HepG2 (cell line): Measurements from ENCODE around the gene RFX2. TPM values are rescaled to one million over a fixed set of nuclear protein-coding genes. Genes with fewer than 3 reads are reported as not detected.

ENCODE experiments used
- ATF7 ChIP-seq, 2 experiments: fragments of 450-650 bp in 1 of 2; sonication (generic) in 1 of 2; formaldehyde crosslinking in 1 of 2; IDR thresholded peaks; 2 replicates each; pipeline versions ENCODE4 v1.4.0 to v1.6.1; 2016 to 2020; ENCODE audit warnings: antibody characterized with exemption in 1 of 2, mild to moderate bottlenecking in 1 of 2, missing genetic modification reagents in 1 of 2
- CREM ChIP-seq, 2 experiments: sonication (generic) in 1 of 2; formaldehyde crosslinking in 1 of 2; IDR thresholded peaks; 2 replicates each; pipeline versions ENCODE4 v1.4.0 to v1.6.1; 2016 to 2020; ENCODE audit warnings: antibody characterized with exemption in 1 of 2, mild to moderate bottlenecking in 1 of 2, missing genetic modification reagents in 1 of 2
- HES4 ChIP-seq: sonication (generic); formaldehyde crosslinking; IDR thresholded peaks from 2 replicates; pipeline ENCODE4 v1.9.0; 2021; ENCODE audit warnings: mild to moderate bottlenecking, missing genetic modification reagents, borderline replicate concordance
- STAT6 ChIP-seq: sonication (generic); formaldehyde crosslinking; IDR thresholded peaks from 2 replicates; pipeline ENCODE4 v1.4.0; 2020; ENCODE audit warnings: missing genetic modification reagents, mild to moderate bottlenecking, borderline replicate concordance
- TFAP4 ChIP-seq: sonication (generic); IDR thresholded peaks from 2 replicates; pipeline ENCODE4 v1.6.1; 2016; ENCODE audit warnings: low read depth, borderline replicate concordance
- ZBTB4 ChIP-seq: sonication (generic); formaldehyde crosslinking; IDR thresholded peaks from 2 replicates; pipeline ENCODE4 v1.4.0; 2020; ENCODE audit warnings: missing genetic modification reagents, mild to moderate bottlenecking, borderline replicate concordance
- ZNF564 ChIP-seq: sonication (generic); formaldehyde crosslinking; IDR thresholded peaks from 2 replicates; pipeline ENCODE4 v1.8.1; 2023; ENCODE audit warnings: mild to moderate bottlenecking, missing genetic modification reagents
- ZNF574 ChIP-seq: sonication (generic); formaldehyde crosslinking; IDR thresholded peaks from 2 replicates; pipeline ENCODE4 v1.4.0; 2020; ENCODE audit warnings: missing genetic modification reagents
- ZNF609 ChIP-seq: sonication (generic); formaldehyde crosslinking; IDR thresholded peaks from 2 replicates; pipeline ENCODE4 v1.4.0; 2020; ENCODE audit warnings: mild to moderate bottlenecking, missing genetic modification reagents, borderline replicate concordance
- ZNF619 ChIP-seq: sonication (generic); formaldehyde crosslinking; IDR thresholded peaks from 2 replicates; pipeline ENCODE4 v1.4.0; 2020; ENCODE audit warnings: mild to moderate bottlenecking, missing genetic modification reagents
- polyA plus RNA-seq, 8 experiments: library from polyadenylated mRNA; depleted of rRNA in 3 of 8; stranded (reverse) in 7 of 8; unstranded in 1 of 8; fragments of >200 nt; fragmentation: Illumina TruSeq in 4 of 8; extraction: Trizol in 4 of 8; gene quantifications; 2 replicates each; pipeline versions ENCODE4 v1.2.1 to v1.2.3, GENCODE V29; 2011 to 2016; ENCODE audit warnings: low read depth in 4 of 8, missing spikeins in 1 of 8, mixed read lengths in 1 of 8; ENCODE audit not compliant: insufficient read depth in 1 of 8
- total RNA-seq, 5 experiments: library from RNA; depleted of rRNA; stranded (reverse); fragments of >200 nt; fragmentation: Illumina TruSeq; extraction: Trizol; gene quantifications; 2 replicates each; pipeline ENCODE4 v1.2.3, GENCODE V29; 2016; ENCODE audit warnings: low read depth in 1 of 5

Gene RFX2
- total and polyA plus RNA-seq, 2 of the 13 experiments (the other 11 are each of a cell fraction or from before 2014, with no cell fraction given) = 2.8 to 3.3 TPM

- TF ChIP-seq ZBTB4 (CRISPR knock-in tag) (peak; percentile 98), HES4 (CRISPR knock-in tag) (no peak; the same call in 1 of the 2 replicates), ZNF609 (CRISPR knock-in tag) (peak; percentile 94), TFAP4 (peak; percentile 99), ZNF574 (peak; percentile 91), STAT6 (CRISPR knock-in tag) (peak; percentile 91; the same call in 1 of the 2 replicates), ZNF564 (CRISPR knock-in tag) (no peak), ATF7 (IDR thresholded peaks at IDR 0.05) (no peak), ATF7 (CRISPR knock-in tag; IDR thresholded peaks at IDR 0.05) (peak; percentile 23; the same call in 1 of the 2 replicates), ZNF619 (peak; percentile 94; the same call in 1 of the 2 replicates), CREM (IDR thresholded peaks at IDR 0.05) (peak; percentile 83), CREM (CRISPR knock-in tag; IDR thresholded peaks at IDR 0.05) (no peak)
These were observed 148.0 kb downstream of the RFX2 start (continued) for GRCh38 chr19:5961969-5962945.
